ENCODE measurements around the gene DNAAF1.

The DNAAF1 gene

DNA sequence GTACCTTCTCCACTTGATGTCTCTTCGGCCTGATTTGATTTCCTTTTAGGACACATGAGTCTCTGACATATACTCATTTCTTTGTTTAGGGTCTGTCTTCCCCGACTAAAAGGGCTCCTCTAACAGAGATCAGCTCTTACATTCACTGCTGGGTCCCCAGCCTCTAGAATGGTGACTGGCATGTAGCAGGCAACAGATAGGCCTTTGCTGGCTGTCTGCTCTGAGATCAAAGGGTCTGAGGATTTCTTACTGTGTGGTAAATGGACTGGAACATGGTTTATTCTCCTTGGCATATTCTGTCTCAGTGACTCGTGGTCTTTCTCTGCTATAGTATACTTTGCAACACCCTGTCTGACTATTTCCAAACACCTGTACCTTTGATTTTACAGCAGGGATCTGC is 16.7 kb downstream of the DNAAF1 start:
- no peak for FAIRE-seq

DNA sequence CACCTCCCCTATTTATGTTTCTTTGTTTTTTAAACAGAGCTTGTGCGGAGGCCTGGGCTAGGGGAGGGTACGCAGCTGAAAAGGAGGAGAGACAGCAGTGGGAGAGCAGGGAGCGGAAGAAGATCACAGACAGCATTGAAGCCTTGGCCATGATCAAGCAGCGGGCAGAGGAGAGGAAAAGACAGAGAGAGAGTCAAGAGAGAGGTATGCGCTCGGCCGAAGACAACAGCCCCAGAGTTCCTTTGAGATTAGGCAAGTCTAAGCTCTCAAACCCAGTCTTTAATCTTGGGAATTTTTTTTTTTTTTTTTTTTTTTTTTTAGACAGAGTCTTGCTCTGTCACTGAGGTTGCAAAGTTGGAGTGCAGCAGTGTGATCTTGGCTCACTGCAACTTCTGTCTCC is 20.6 kb downstream of the DNAAF1 start:
- no peak for FAIRE-seq

DNA sequence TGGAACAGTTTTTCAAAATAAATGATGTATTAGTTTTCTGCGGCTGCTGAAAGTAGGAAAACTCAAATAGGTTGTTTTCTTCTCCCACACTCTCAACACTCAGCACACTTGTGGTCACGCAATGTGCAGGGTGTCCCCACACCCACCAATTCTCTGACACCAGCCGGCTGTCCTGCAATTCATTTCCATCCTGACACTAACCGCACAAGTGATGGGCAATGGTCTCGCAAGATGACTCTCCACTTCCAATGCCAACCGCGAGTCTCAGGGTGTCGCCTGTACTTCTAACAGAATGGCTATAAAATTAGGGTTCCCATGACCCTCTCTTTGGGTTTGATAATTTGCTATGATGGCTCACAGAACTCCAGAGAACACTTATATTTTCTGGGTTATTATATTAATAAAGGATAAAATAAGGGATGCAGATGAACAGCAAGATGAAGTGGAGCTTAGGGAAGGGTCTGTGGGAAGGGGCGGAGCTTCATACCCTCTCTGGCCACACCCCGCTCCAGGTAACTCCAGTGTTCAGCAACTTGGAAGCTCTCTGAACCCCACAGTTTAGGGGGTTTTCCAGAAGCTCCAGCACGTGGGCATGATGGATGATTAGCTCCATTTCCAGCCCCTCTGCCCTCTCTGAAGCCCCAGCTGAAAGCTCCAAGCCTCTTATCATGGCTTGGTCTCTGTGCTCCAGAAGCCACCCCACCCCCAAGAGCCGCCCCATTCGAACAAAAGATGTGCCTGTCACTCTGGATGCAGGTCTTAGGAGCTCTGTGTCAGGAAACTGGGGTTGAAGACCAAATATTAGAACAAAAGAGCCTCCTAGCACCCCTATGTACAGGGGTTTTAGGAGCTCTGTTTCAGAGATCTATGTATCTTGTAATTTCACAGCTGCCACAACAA is 21.9 kb downstream of the DNAAF1 start:
- no peak for FAIRE-seq

DNA sequence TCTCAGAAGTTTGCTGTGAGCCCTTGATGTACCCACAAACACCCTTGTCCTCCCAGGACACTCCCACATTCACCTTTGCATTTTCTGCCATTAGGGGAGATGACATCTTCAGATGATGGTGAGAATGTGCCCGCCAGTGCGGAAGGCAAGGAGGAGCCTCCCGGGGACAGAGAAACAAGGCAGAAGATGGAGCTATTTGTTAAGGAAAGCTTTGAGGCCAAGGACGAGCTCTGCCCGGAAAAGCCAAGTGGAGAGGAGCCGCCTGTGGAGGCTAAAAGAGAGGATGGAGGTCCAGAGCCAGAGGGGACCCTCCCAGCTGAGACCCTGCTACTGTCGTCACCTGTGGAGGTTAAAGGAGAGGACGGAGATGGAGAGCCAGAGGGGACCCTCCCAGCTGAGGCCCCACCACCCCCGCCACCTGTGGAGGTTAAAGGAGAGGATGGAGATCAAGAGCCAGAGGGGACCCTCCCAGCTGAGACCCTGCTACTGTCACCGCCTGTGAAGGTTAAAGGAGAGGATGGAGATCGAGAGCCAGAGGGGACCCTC is 24.7 kb downstream of the DNAAF1 start:
- FAIRE-seq = no peak

DNA sequence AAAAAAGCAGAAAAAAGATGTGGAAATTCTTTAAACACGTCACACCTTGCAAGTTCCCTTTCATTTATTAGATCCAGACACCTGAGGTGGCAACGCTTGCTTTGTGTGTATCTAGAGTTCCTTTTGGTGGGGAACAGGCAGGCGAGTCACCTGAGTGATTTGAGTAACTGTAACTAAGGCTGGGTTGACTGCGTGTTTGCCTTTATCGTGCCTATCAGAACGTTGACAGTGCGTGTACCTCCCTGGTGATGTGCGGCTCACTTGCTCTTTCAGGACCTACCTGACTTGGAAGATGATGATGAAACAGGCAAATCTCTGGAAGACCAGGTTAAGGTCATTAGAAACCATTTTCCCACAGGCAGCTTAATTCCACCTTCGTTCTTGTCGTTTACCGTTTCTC is 29.3 kb downstream of the DNAAF1 start:
- no peak for FAIRE-seq

DNA sequence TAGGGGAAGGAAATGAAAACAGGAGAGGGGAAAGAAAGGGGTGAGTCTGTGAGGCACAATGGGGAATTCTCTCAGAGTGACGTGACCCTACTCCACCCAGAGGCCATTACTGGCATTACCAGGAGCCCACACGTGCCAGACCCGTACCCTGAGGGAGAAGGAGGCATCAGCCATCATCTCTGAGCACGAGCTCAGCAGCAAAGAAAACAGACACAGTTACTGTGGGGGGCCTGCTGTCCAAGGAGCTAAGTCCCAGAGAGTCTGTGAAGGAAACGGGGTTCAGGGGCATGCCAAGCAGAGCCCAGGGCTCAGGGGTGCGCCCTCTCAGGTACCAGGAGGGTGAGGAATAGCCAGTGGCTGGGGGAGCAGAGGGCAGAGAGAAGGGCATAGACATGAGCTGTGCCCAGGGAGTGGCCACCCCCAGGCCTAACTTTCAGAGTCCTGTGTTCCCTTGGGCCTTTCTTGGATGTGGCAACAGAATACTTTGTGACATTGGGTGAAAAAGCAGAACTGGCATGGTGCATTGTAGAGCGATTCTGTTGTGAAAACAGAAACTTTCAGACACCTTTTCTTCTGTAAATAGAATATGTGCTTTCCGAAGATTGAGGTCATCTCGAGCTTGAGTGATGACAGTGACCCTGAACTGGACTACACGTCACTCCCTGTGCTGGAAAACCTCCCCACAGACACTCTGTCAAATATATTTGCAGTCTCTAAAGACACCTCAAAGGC is 30.4 kb downstream of the DNAAF1 start:
- FAIRE-seq = no peak

DNA sequence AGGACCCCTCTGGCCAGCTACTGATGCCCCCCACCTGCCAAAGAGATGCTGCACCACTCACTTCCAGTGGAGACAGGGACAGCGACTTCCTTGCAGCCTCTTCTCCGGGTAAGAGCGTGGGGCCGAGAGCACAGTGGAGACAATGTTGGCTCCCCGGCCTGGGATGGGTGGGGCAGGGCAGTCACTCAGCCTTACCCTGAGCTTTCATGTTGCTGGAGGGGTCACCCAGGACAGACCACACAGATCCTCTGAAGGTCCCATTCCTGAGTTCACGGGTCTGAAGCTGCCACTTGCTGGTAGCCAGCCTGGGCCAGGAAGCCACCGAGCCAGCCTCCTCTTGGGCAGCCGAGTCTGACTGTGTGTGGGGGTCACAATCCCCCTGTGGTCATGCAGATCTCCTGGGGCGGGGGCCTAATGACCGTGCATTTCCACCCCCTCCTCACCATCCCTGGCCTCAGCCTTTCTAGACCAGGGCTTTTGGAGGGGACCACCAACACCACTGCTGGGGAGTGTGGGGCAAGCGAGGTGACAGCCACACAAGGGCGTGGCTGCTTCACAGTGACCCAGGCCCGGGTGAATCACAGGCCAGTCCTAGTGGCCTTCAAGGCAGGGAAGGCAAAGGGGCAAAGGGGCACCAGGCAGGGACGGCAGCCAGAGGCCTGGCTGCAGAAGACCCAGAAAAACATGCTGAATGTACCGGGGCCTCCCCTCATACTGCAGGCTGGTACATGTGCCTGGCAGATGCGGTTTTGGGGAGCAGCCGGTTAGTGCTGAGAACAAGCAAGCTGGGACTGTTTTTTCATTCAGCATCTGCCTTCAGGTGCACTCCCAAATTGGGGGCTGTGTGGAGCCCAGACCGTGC is 31.3 kb downstream of the DNAAF1 start:
- FAIRE-seq = no peak

DNA sequence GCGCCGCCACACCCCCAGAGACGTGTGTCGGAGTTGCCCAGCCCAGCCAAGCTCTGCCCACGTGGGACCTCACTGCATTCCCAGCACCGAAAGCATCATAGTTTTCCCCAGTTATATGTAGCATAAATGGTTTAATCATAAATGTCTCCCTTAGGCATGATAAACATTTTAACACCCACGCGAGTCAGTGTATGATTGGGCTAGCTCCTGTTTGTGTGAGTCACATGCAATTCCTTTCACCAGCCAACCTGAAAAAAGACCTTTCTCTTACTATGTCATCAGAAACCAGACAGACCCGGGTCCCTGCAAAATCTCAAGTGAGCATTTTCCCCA is 32.6 kb downstream of the DNAAF1 start:
- no peak for FAIRE-seq

DNA sequence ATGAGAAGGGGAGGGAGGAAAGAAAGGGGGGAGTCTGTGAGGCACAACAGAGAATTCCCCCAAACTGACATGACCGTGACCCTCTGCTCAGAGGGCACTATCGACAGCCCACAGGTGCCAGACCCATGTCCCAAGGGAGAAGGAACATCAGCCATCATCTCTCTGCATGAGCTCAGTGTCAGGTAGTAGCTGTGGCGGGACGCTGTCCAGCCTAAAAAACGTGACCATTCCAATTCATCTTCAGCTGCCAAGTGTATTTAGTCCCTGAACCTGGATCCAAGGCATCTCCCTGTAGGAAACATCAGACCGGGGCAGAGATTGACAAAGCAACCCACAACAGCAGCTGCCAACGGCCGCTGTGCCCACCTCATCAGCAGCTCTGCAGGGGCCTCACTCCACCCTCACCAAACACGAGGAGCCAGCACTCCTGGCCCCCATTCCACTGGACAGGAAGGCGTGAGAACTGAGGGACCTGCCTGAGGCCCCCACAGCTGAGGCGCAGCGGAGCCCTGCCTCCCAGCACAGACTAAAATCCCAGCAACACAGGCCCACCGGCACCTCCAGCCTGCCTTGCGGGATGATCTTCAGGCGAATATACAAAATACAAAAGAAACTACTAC is 33.1 kb downstream of the DNAAF1 start:
- FAIRE-seq = no peak

DNA sequence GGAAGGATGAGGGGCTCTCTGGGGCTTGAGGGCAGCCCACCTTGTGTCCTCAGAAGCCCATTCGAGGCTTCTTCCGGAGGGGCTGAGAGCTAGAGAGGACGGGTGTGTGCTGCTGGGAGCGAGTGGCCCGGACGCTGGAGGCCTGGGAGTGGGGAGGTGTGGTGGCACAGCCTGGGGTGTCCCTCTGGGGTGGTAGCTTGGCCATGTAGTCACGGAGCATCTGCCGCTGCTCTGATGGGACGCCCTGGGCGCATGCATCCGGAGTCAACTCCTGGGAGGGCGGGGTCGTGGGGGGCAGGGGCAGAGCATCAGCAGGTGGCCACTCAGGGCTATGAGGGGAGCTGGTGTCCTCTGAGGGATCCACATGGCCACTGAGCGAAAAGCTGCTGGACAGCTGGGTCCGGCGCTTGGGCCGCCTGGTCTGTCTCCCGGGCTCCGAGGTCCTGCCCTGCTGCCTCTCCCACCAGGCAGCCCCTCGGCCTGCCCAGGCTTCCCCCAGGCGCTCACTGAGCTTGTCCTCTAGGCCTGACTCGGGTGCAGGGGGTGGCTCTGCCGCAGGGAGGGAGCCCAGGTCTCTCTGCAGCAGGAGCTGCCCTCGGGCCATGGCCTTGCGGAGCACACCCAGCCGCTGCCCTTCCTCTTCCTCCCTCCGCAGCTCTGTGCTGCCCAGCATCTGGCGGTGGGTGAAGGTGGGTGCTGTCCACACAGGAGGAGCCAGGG is 33.9 kb downstream of the DNAAF1 start:
- FAIRE-seq = no peak

DNA sequence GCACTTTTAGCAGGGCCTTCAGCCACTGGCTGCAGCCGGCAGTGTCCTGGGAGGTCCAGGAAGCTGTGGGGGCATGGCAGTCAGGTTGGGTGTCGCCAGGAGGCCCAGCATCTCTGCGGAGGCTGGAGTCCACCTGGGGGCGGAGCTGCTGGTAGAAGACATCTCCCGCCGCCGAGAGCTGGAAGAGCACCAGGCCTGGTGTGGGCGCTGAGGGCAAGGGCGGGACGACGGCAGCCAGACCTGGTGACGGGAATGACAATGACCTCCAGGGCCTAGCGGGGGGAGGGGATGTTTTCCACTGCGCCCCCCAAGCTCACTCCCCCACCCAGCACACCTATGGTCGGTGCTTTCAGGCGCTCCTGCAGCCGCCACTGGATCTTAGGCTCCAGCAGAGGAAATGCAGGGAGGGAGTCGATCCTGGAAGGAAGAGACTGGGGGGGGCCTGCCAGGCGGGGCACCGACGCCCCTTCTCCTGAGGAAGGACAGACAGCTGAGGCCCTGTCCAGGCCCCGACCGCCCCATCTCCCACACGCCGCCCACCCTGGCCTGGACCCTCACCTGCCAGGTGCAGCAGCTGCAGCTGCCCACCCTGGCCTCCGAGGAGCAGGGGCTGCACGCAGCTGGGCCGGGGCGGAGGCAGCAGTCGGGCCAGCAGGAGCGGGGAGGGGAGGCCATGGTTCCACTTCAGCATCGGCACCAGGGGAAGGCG is 34.7 kb downstream of the DNAAF1 start:
- FAIRE-seq = no peak

DNA sequence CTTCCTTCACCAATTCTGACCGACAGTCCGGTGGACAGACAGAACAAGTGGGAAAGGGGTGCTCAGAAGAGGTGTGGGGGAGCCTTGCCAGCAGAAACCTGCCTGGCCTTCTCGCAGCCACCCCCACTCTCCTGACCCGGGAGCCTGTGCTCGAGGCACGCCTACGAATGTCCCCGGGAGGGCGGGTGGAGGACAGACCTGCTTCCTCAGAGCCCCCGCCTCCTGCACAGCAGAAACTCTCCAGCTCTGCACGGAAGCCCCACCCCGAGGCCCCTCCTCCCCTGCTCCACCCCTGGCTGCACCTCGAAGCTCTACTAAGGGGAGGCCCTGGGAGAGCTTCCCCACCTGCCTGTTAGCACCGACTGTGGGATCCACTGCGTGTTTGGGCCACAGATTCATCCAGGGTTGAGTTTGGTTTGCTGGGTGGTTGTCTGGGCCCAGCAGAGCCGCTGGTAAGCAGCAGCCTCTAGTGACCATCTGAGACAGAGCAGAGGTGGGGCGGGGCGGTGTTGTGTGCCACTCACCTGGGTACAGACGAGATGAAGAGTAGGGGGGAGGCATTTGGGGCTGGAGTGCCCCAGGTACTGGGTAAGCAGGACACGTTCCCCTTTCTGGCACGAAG is 35.5 kb downstream of the DNAAF1 start:
- no peak for FAIRE-seq

DNA sequence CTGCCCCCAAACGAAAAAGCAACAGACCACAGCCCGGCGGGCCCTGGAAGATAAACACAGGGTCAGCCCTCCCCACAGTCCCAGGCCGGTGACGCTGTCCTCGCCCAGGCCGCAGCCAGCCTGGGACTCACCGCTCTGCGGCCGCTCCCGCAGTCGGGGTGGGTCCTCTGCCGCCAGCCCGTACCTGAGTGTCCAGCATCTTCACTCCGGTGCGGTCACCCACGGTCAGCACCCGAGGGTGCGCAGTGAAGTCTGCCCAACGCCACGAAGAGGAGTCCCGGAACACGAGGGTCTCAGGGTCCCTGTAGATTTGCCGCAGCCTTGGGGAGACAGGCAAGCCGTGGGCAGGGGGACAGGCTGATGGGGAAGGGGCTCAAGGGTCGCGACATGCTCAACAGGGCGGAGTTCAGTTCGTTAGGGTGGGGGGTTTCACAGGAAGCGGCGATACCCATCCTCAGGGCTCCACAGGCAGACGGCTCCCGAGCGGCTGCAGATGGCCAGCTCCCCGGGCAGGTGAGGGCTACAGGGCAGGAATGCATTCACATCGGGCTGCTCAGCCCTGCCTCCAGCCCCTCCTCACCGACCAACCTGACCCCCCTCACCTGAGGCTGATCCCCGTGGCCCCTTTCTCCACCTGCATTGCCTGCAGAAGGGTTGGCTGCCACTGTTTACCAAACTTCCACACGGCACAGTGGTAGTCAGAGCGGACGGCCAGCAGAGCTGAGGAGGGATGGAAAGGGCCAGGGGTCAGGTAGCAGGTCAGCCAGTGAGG is 36.2 kb downstream of the DNAAF1 start:
- FAIRE-seq = no peak

DNA sequence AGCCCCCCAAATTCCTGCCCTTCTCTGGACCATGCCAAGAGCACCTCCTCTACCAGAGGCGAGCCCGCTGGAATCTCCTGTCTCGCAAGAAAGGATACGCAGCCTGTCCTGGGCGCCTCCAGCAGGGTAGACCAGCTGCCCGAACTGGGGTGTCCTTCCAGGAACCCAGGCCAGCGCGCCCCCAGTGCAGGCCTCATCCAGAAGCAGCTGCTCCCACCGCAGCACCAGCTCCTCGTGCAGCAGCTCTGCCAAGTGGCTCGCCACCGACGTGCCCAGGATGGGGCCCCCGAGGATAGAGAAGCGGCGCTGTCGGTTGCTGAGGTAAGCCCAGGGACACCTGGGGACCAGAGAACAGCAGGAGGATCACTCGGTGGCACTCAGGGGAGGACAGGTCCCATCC is 37.0 kb downstream of the DNAAF1 start:
- FAIRE-seq = no peak

DNA sequence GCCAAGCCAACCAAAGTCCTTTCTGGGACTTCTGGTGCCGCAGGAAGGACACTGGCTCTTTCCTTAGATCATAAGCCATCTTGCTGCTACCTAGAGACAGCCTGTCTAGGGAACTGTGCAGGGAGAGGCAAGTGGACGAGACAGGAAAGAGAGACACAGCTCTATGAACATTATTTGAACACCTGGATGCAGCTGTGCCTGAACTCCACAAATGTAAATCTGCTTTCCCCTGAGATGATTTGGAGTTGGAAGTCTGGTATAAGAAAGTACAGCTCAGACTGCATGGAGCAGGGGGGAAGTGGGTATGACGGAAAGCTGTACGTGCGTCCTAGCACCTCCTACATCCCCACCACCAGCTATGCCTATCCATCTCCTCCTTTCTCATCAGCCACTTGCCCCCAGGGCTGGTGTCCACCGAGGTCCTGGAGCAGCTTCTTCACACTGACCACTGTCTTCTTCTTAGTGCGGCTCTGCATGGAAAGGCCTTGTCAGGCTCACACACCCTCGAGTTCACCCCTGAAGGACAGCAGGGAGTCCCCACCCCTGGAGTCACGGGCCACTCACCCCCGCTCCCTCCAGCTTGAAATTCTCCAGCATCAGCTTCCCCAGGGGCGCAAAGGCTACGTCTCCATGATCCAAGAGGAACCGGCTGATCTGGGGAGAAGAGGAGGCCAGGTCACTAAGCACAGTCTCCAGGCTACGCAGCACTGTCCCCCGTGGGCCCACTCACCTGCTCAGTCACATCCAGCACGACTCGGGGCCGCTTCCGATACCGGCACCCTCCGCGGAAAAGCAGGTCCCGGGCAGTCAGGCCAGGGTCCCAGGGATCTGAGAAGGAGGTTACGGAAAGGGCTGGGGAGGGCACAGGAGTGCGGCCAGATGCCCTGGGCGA is 37.8 kb downstream of the DNAAF1 start:
- FAIRE-seq = no peak

DNA sequence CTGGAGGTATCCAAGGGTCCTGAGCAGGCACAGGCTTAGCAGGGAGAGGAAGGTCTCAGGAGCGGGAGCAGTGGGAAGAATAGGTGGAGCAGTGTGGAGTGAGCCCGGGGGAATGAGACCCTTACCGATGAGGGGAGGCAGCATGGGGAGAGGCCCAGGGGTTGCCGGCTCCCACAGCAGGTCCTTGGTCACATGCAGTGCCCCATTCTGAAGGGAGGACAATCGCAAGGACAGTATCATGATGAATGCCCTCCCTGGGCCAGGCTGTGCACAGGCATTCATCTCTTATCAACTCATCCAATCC is 38.4 kb downstream of the DNAAF1 start:
- FAIRE-seq = no peak

DNA sequence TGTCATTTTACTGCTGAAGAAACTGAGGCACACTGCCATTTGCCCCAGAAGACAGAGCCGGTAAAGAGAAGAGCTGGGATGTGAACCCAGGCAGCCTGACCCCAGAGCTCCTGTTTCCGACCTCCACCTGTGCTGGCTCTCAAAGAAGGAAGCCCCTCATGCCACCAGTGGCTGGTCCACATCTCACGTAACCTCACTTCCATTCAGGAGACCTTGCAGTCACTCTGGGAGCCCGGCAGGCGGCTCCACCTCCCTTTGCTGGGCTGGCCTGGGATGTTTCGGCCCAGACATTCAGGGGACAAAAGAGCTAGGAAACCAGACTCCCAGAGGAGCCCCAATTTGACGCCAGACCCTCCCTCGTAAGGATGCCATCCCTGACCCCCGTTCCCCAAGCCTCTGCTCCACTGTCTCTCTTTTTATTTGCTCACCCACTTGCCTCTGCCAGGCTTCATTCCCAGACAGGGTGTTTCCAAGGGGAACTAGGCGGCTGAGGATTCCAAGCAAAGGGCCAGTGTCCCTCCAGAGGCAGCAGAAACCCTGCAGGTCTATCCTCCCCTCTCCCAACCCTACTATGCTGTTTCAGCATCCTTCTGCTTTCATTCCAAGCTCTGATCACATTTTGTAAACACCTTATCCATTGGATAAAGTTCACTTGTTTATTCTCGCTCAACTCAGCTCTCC is 38.9 kb downstream of the DNAAF1 start:
- FAIRE-seq = no peak

DNA sequence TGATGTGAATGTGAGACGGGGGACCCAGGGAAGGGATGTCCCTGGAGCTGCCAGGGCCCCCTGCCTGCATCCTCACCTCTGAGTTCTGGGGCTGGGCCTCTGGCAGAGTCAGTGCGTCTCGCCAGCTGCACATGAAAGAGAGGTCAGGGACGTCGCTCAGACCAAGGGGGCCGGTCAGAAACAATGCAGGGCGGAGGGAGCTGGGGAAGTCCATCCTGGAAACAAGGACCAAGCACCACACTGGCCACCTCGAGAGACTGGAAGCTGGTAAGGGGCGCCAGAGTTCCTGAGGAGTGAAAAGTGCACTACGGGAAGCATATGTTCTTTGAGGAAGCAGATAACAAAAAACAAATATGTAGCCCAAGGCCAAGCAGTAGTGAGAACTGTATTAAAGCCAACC is 39.7 kb downstream of the DNAAF1 start:
- no peak for FAIRE-seq

Data from G401.6 (cell line).